ENCODE results near the gene GDF9.

Gene GDF9

DNA sequence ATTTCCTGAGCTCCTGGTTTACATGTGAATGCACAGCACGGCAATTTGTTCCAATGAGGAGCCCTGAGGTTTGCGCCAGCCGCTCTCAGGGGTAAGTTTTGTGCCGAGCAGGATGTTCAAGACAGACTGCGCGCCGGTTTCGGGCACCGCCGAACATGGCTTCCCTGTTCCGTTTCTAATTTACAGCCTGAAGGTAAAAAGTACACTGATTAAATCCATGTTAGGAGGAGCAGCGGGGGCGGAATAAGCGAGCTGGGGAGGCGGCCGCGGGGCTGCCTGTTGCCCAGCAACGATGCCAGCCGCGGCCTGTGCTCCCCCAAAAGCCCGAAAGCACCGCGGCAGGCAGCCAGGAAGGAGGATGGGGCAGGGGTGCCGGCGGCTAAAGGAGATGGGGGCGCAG lies 46.8 kb downstream of the GDF9 start:
- no peak for DNase-seq (ENCODE audit: low read depth in 3 of 3)

- no peak for DNase-seq (ENCODE audit: low read depth in 3 of 3)
Measured at GRCh38 chr5:132817011-132817410, 49.3 kb downstream of the GDF9 start.

DNA sequence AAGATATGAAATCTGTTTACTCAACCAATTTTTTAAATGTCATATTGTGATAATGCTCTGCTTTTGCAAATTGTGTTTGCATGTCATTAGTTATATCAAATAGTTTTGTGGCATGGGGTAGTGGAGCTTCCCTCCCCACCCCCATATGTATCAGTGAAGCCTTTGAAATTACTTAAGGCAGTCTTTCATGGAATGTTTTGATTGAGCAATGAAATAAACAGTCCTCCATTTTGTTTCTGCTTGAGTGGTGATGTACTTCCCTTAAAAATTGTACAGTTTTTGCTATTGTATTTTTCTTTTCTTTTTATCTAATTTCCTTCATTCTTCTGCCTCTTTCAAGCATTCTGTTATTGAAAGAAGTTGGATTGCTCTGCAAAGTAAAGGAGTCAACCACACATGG lies 49.7 kb downstream of the GDF9 start:
- DNase-seq (ENCODE audit: low read depth in 3 of 3): no peak

DNA sequence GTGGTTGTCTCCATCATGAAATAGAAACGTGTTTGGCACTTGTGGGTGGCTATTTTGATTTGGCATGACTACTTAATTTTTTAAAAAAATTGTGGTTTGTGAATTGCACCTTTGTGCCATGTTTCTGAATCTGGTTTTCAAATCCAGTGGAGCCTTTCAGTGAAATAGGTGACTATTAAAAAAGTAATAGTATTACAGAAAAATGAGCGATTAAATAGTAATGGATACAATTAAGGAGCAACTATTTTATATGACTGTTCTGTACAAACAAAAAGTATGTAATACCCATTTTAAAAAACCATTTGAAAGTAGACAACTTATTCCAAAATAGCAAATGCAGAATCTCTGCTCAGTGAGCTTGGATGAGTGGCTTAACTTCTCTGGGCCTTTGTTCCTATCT lies 50.2 kb downstream of the GDF9 start:
- no peak for DNase-seq (ENCODE audit: low read depth in 3 of 3)

- DNase-seq (ENCODE audit: low read depth in 3 of 3): no peak
Measured at GRCh38 chr5:132815454-132815853, 50.8 kb downstream of the GDF9 start.

GRCh38 chr5:132814503-132815294 lies 51.6 kb downstream of the GDF9 start:
- DNase-seq (ENCODE audit: low read depth in 3 of 3): no peak

- DNase-seq (ENCODE audit: low read depth in 3 of 3): peak in 1 of 3 experiments; percentile 27
Measured at GRCh38 chr5:132813599-132814502, 52.4 kb downstream of the GDF9 start.

- DNase-seq (ENCODE audit: low read depth in 3 of 3): no peak
Measured at GRCh38 chr5:132812781-132813598, 53.3 kb downstream of the GDF9 start, which contains the start of gene SOWAHA. Gene SOWAHA (plus strand): TSS chr5:132813302. CDS start chr5:132813622, 320 bp downstream.

DNA sequence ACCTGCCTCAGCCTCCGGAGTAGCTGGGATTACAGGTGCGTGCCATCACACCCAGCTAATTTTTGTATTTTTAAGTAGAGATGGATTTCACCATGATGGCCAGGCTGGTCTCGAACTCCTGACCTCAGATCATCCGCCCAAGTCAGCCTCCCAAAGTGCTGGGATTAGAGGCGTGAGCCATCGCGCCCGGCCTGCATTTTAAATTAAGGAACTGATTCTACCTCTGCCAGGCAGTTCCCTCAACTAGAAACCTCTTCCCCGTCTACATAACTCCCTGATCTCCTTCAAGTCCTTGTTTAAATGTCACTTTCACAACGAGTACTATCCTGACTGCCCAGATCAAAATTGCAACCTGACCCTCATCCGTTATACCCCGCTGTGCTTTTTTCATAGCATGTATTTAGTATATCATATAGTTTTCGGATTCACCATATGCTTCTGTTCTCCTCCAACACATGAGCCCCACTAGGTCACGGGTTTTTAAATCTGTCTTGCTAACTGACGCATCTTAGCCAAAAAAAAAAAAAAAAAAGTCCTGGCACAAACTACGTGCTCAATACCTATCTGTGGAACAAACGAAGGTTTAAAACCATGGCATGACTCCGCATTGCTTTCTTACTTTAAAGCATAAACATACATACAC lies 54.0 kb downstream of the GDF9 start:
- no peak for DNase-seq (ENCODE audit: low read depth in 3 of 3)
